Upper lobe of left lung (tissue), 6 donors: ENCODE results near the gene CRISPLD2. TPM values are rescaled to one million over a fixed set of nuclear protein-coding genes. Genes with fewer than 3 reads are reported as not detected.

Experiments
- ATAC-seq, 2 donors: fragments of 200-7000 bp; cut with Tn5 transposase; one replicate each; pipeline ENCODE4 v1.9.1; 2022; ENCODE audit warnings: mild to moderate bottlenecking in 2 of 2, moderate library complexity in 2 of 2; ENCODE audit not compliant: low FRiP score in 2 of 2
- DNase-seq, 2 donors: peaks; one replicate each; pipeline ENCODE4 v3.0.0-alpha.2; 2019 to 2020
- H3K27ac ChIP-seq, 4 donors: fragments of 200-600 bp; sonication (generic); one replicate each; pipeline ENCODE4 v1.5.1; 2016 to 2019
- H3K27me3 ChIP-seq, 4 donors: fragments of 200-600 bp; sonication (generic); one replicate each; pipeline ENCODE4 v1.5.1; 2017 to 2019
- H3K36me3 ChIP-seq, 4 donors: fragments of 200-600 bp; sonication (generic); one replicate each; pipeline ENCODE4 v1.5.1; 2016 to 2019
- H3K4me1 ChIP-seq, 4 donors: fragments of 200-600 bp; sonication (generic); one replicate each; pipeline ENCODE4 v1.5.1; 2018 to 2019
- H3K4me3 ChIP-seq, 4 donors: fragments of 200-600 bp; sonication (generic); one replicate each; pipeline ENCODE4 v1.5.1; 2017 to 2019; ENCODE audit warnings: mild to moderate bottlenecking in 2 of 4, moderate library complexity in 1 of 4
- H3K9me3 ChIP-seq, 4 donors: fragments of 200-600 bp; sonication (generic); one replicate each; pipeline ENCODE4 v1.5.1; 2018 to 2019
- EP300 ChIP-seq, 4 donors: sonication (generic); formaldehyde crosslinking; IDR thresholded peaks; one replicate each; pipeline ENCODE4 v1.5.1; 2017; ENCODE audit warnings: antibody characterized with exemption in 4 of 4, control low read depth in 2 of 4
- POLR2A ChIP-seq, 4 donors: fragments of 450-650 bp; IDR thresholded peaks; one replicate each; pipeline ENCODE4 v1.5.1; 2016 to 2017; ENCODE audit warnings: antibody characterized with exemption in 4 of 4, mild to moderate bottlenecking in 2 of 4
- POLR2AphosphoS5 ChIP-seq, 2 donors: sonication (generic); formaldehyde crosslinking; IDR thresholded peaks; one replicate each; pipeline ENCODE4 v1.5.1; 2017; ENCODE audit warnings: antibody characterized with exemption in 2 of 2
- WGBS, 2 donors: methylation state at CpG; one replicate each; pipeline ENCODE4 v1.1.5; 2017 to 2018; 5-methylcytosine and 5-hydroxymethylcytosine counted together
- total RNA-seq, 6 donors: library from RNA; depleted of rRNA in 4 of 6; stranded (reverse); fragments of >200 nt in 4 of 6; gene quantifications; one replicate each; pipeline versions ENCODE4 v1.1.0 to v1.2.1, GENCODE V29; 2016 to 2021
- TF ChIP-seq, protein P1 (sequence below), 6 experiments: fragments of 450-650 bp in 4 of 6; fragments of 200-600 bp in 2 of 6; sonication (generic) in 2 of 6; IDR thresholded peaks; one replicate each; pipeline ENCODE4 v1.5.1; 2016 to 2019; ENCODE audit warnings: antibody characterized with exemption in 6 of 6
- donor health status: DM: no; HTN: no; CAD: no; lungs with moderate emphysema.
- donor health status: DM: no; HTN: yes; CAD: no; lungs with severe emphysema.

The CRISPLD2 gene
- total RNA-seq, 6 donors from 2014 or later, result 30.2 to 109 (median 80.8) TPM

DNA sequence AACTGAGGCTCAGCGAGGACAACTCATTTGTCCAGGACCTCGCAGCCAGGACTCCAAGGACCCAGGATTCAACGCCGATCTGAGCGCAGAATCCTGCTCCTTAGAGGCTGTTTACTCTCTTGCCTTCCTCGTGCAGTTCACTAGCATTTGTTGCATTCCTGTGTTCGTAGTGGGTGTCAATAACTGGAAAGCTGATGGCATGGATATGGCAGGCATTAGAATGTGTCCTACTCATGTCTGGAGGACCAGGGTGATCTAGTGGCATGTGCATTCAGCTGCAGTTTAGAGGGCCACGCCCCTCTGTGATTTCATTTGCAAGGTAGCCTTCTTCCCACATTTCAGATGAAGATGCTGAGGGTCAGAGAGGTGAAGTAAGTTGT is 510 bp downstream of the CRISPLD2 start:
- peaks cover 4 to 28% (median 18%) of the 10 kb centered on the region in 4 donors for H3K4me1 ChIP-seq
- H3K27ac ChIP-seq, result peak overlapping the region in 3 of 4 donors; percentile 50 to 86 (median 78)
- 45 to 61% methylated on average over 7 to 8 of the region's 8 CpGs for WGBS, 2 donors
- no peaks in the 10 kb centered on the region for H3K36me3 ChIP-seq
- TF ChIP-seq, protein P1, sequence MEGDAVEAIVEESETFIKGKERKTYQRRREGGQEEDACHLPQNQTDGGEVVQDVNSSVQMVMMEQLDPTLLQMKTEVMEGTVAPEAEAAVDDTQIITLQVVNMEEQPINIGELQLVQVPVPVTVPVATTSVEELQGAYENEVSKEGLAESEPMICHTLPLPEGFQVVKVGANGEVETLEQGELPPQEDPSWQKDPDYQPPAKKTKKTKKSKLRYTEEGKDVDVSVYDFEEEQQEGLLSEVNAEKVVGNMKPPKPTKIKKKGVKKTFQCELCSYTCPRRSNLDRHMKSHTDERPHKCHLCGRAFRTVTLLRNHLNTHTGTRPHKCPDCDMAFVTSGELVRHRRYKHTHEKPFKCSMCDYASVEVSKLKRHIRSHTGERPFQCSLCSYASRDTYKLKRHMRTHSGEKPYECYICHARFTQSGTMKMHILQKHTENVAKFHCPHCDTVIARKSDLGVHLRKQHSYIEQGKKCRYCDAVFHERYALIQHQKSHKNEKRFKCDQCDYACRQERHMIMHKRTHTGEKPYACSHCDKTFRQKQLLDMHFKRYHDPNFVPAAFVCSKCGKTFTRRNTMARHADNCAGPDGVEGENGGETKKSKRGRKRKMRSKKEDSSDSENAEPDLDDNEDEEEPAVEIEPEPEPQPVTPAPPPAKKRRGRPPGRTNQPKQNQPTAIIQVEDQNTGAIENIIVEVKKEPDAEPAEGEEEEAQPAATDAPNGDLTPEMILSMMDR (IDR thresholded peaks at IDR 0.05), result no peak
- TF ChIP-seq POLR2AphosphoS5 (IDR thresholded peaks at IDR 0.05), result no peak
- TF ChIP-seq EP300 (IDR thresholded peaks at IDR 0.05), result no peak
- no peak for TF ChIP-seq POLR2A (IDR thresholded peaks at IDR 0.05)
- ATAC-seq (no peak), DNase-seq (no peak)
- no peaks in the 10 kb centered on the region for H3K27me3 ChIP-seq
- peak overlapping the region; percentile 10 to 65 (median 48) for H3K4me3 ChIP-seq
- H3K9me3 ChIP-seq, result no peaks in the 10 kb centered on the region

DNA sequence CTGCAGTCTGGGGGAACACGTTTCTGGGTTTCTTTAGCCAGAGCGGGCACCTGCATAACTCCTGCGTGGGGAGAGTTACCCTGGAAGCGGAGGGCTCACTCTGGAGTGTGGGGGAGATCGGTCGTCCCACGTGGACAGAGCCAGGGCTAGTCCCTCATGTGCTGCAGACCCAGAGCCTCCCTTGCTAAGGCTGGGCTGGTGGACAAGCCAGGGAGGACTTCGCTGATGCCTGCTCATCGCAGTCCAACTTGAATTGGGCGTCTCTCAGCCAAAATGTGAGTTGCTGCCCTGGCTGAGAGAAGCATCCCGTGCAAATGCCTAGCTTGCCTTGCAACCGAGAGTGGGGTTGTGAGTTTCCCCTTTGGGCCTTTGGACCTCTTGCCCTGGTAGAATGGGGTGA is 986 bp downstream of the CRISPLD2 start:
- Histone ChIP-seq H3K9me3 (no peaks in the 10 kb centered on the region), H3K36me3 (no peaks in the 10 kb centered on the region), H3K27me3 (no peaks in the 10 kb centered on the region), H3K4me1 (peaks cover 4 to 28% (median 18%) of the 10 kb centered on the region in 4 donors), H3K27ac (peak overlapping the region; percentile 50 to 86 (median 72)), H3K4me3 (peak overlapping the region; percentile 10 to 65 (median 48))
- no peak for TF ChIP-seq POLR2A (IDR thresholded peaks at IDR 0.05)
- no peak for TF ChIP-seq EP300 (IDR thresholded peaks at IDR 0.05)
- TF ChIP-seq, protein P1 (IDR thresholded peaks at IDR 0.05), result no peak
- no peak for TF ChIP-seq POLR2AphosphoS5 (IDR thresholded peaks at IDR 0.05)
- DNase-seq (no peak), ATAC-seq (no peak)
- 64 to 75% methylated on average over 3 to 10 of the region's 12 CpGs for WGBS, 2 donors

DNA sequence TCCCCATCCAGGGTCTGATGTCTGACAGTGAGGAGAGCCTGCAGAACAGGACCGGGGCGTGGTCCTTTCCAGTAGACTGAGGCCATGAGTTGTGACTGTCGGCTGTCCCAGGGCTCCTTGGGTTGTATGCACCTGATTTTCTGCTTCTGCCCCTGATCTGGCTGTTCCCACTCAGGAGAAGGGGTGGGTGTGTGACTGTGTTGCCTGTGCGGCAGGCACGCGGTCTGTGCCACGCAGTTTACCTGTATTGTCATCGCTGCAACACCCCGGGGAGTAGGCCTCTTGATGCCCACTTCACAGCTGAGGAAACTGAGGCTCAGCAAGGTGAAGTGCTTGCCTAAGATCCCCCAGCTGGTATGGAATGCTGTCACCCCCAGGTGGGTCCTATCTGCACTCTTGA is 1.4 kb downstream of the CRISPLD2 start:
- Histone ChIP-seq H3K4me1 (peaks cover 4 to 28% (median 18%) of the 10 kb centered on the region in 4 donors), H3K4me3 (peak overlapping the region; percentile 10 to 65 (median 48)), H3K9me3 (no peaks in the 10 kb centered on the region), H3K27ac (peak overlapping the region; percentile 50 to 86 (median 72)), H3K27me3 (no peaks in the 10 kb centered on the region), H3K36me3 (no peaks in the 10 kb centered on the region)
- ATAC-seq, result no peak
- no peak for DNase-seq
- TF ChIP-seq EP300 (IDR thresholded peaks at IDR 0.05) (no peak), POLR2A (IDR thresholded peaks at IDR 0.05) (no peak)
- 71 to 89% methylated on average over 8 to 9 of the region's 9 CpGs for WGBS, 2 donors

DNA sequence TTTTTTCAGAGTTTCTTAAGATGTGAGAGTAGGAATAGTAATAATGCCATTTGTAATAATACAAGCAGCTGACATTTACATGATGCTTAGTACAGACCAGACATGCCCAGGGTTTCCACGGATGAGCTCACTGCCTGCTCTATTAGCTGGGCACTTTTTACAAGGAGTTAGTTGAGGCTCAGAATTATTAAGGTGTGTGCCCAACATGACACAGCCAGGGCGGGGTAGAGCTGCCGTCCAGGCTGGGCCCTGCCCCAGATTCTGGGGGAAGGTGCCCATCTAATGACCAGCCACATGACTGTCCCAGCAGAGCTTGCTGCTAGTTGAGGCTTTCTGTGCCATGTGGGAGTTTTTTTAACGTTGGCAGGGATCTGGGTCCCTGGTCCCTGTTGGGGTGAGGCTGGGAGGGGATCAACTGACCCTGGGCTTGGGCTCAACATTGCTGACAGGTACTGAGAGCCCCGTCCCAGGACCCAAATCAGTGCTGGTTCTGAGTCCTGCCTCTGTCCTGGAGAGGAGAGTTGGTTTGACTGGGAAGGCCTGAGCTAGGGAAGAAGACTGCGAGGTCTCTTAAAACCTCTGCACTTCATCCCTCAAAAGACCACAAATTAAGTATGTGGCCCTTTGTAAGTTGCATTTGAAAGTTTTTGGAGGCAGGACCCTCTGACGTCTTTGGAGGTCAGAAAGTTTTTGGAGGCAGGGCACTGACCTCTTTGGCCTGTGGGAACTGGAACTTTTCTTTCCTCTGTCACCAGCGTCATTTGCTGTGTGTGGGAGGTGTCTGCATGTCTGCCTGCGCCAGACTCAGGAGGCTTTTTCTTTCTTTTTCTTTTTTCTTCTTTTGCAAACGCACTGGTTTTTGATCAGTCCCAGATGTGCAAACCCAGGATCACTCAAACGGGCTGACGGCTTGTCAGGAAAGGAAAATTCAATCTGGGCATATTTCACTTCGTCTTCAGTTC is 2.2 kb downstream of the CRISPLD2 start:
- peak in 1 of 4 donors; percentile 20 for TF ChIP-seq EP300 (IDR thresholded peaks at IDR 0.05)
- TF ChIP-seq, protein P1 (IDR thresholded peaks at IDR 0.05), result no peak
- peak; percentile 21 to 36 for TF ChIP-seq POLR2AphosphoS5 (IDR thresholded peaks at IDR 0.05)
- TF ChIP-seq POLR2A (IDR thresholded peaks at IDR 0.05), result peak in 1 of 4 donors; percentile 28
- DNase-seq (no peak), ATAC-seq (peak in 1 of 2 donors; percentile 33)
- peak overlapping the region in 3 of 4 donors; percentile 43 to 65 (median 52) for H3K4me3 ChIP-seq
- H3K27ac ChIP-seq, result peak overlapping the region; percentile 50 to 86 (median 72)
- H3K36me3 ChIP-seq, result no peaks in the 10 kb centered on the region
- no peaks in the 10 kb centered on the region for H3K27me3 ChIP-seq
- peaks cover 4 to 28% (median 18%) of the 10 kb centered on the region in 4 donors for H3K4me1 ChIP-seq
- no peaks in the 10 kb centered on the region for H3K9me3 ChIP-seq
- WGBS, 2 donors, result 59 to 69% methylated on average over 10 to 13 of the region's 13 CpGs

DNA sequence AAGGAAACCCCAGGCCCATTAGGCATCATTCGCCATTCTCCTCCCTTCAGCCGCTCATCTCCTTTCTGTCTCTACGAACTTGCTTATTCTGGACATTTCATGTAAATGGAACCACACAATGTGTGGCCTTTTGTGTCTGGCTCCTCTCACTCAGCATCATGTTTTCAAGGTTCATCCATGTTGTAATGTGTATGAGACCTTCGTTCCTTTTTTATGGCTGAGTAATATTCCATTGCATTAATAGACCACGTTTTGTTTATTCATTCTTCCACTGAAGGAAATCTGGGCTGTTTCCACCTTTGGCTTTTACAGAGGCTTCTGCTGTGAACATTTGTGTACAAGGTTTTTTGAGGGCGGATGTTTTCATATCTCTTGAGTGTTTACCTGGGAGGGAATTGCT is 3.2 kb downstream of the CRISPLD2 start:
- Histone ChIP-seq H3K27me3 (no peaks in the 10 kb centered on the region), H3K4me3 (peak overlapping the region in 1 of 4 donors; percentile 65), H3K27ac (peak overlapping the region; percentile 50 to 86 (median 72)), H3K9me3 (no peaks in the 10 kb centered on the region), H3K4me1 (peaks cover 7 to 28% (median 18%) of the 10 kb centered on the region in 4 donors), H3K36me3 (no peaks in the 10 kb centered on the region)
- DNase-seq (no peak), ATAC-seq (no peak)
- TF ChIP-seq, protein P1 (IDR thresholded peaks at IDR 0.05), result no peak
- TF ChIP-seq POLR2A (IDR thresholded peaks at IDR 0.05) (no peak), POLR2AphosphoS5 (IDR thresholded peaks at IDR 0.05) (no peak), EP300 (IDR thresholded peaks at IDR 0.05) (no peak)
- 88 to 93% methylated on average over 6 of the region's 6 CpGs for WGBS, 2 donors
